H1 (cell line): ENCODE measurements around the gene OSMR. TPM values are rescaled to one million over a fixed set of nuclear protein-coding genes. Genes with fewer than 3 reads are reported as not detected.

Experiments
- CHD1 ChIP-seq: IDR thresholded peaks from 2 replicates; pipeline ENCODE4 v1.6.1; 2012; ENCODE audit warnings: low read depth, low read length, improper control_type of control experiment
- CREB1 ChIP-seq: IDR thresholded peaks from 2 replicates; pipeline ENCODE4 v1.6.1; 2012; ENCODE audit warnings: inconsistent platforms
- CTCF ChIP-seq, 3 experiments: IDR thresholded peaks; 1 replicate in 2 of 3; 2 replicates in 1 of 3; pipeline versions ENCODE4 v1.5.1 to v1.6.1; 2011; ENCODE audit warnings: low read length in 3 of 3, mild to moderate bottlenecking in 3 of 3, inconsistent platforms in 2 of 3, low read depth in 1 of 3, moderate library complexity in 1 of 3; ENCODE audit not compliant: insufficient read depth in 1 of 3; ENCODE audit errors: control extremely low read depth in 1 of 3
- JUND ChIP-seq: IDR thresholded peaks from 2 replicates; pipeline ENCODE4 v1.6.1; 2011; ENCODE audit warnings: mild to moderate bottlenecking, improper control_type of control experiment, low read length
- MAFK ChIP-seq: IDR thresholded peaks from 2 replicates; pipeline ENCODE4 v1.6.1; 2012; ENCODE audit warnings: low read depth, mild to moderate bottlenecking, improper control_type of control experiment, low read length
- SAP30 ChIP-seq: fragments of 300-600 bp; sonication (generic); IDR thresholded peaks from 2 replicates; pipeline ENCODE4 v1.7.1; 2012; ENCODE audit warnings: low read length, moderate library complexity, mild to moderate bottlenecking, inconsistent platforms; ENCODE audit not compliant: insufficient read depth, insufficient replicate concordance
- SIX5 ChIP-seq: IDR thresholded peaks from 2 replicates; pipeline ENCODE4 v1.6.1; 2011; ENCODE audit warnings: mild to moderate bottlenecking, low read depth, low read length
- SRF ChIP-seq: IDR thresholded peaks from 2 replicates; pipeline ENCODE4 v1.6.1; 2011; ENCODE audit warnings: mild to moderate bottlenecking, low read depth, low read length, moderate library complexity
- polyA plus RNA-seq, 7 experiments: library from polyadenylated mRNA; depleted of rRNA in 3 of 7; stranded (reverse) in 5 of 7; unstranded in 2 of 7; fragments of >200 nt in 5 of 7; fragments of 200-250 nt in 2 of 7; gene quantifications; 1 replicate in 5 of 7; 2 replicates in 1 of 7; 4 replicates in 1 of 7; pipeline versions ENCODE4 v1.2.1 to v1.2.3, GENCODE V29; 2011 to 2013; ENCODE audit warnings: missing spikeins in 2 of 7, mixed read lengths in 2 of 7
- total RNA-seq: library from RNA; stranded (reverse); fragmentation: NEBNext Ultra II Directional; extraction: Animal tissue kit (Norgen Biotek cat#: 25700); gene quantifications from 2 replicates; pipeline ENCODE4 v1.2.1, GENCODE V29; 2021

Gene OSMR
- total and polyA plus RNA-seq, 2 of the 8 experiments (the other 6 are each of a cell fraction or from before 2014, with no cell fraction given), result 2.3 to 2.6 TPM

GRCh38 chr5:38872826-38873225, 27.0 kb downstream of the OSMR start (continued):
- TF ChIP-seq MAFK (no peak), SAP30 (no peak), CREB1 (no peak), JUND (no peak), SRF (no peak), SIX5 (no peak), CHD1 (no peak), CTCF (IDR thresholded peaks at IDR 0.05; ENCODE audit: control extremely low read depth in 1 of 3, insufficient read depth in 1 of 3, low read depth in 1 of 3, low read length in 3 of 3) (no peak)
- TF ChIP-seq, all 59 proteins: peak for 0
